ENCODE results near the gene JAZF1.

JAZF1 gene

GRCh38 chr7:27808626-27809025 is 372.0 kb downstream of the JAZF1 start:
- peak; percentile 92 for ATAC-seq
- TF ChIP-seq POU6F1 (CRISPR knock-in tag; IDR thresholded peaks at IDR 0.05; ENCODE audit: borderline replicate concordance, low read depth) (no peak), RARB (CRISPR knock-in tag; IDR thresholded peaks at IDR 0.05) (no peak), ZC3H10 (CRISPR knock-in tag; IDR thresholded peaks at IDR 0.05) (no peak), SNAI2 (CRISPR knock-in tag; IDR thresholded peaks at IDR 0.05) (no peak), CSDC2 (CRISPR knock-in tag; IDR thresholded peaks at IDR 0.05) (no peak), ESRRG (CRISPR knock-in tag; IDR thresholded peaks at IDR 0.05) (no peak), ISL1 (CRISPR knock-in tag; IDR thresholded peaks at IDR 0.05) (no peak), CREB5 (CRISPR knock-in tag; IDR thresholded peaks at IDR 0.05; ENCODE audit: low read depth) (no peak), OSR1 (CRISPR knock-in tag; IDR thresholded peaks at IDR 0.05) (no peak), PATZ1 (CRISPR knock-in tag; IDR thresholded peaks at IDR 0.05; ENCODE audit: borderline replicate concordance) (no peak), ZNF8 (CRISPR knock-in tag; IDR thresholded peaks at IDR 0.05) (no peak), GLIS3 (CRISPR knock-in tag; IDR thresholded peaks at IDR 0.05) (no peak), BACH2 (CRISPR knock-in tag; IDR thresholded peaks at IDR 0.05; ENCODE audit: borderline replicate concordance) (no peak), TOX (CRISPR knock-in tag; IDR thresholded peaks at IDR 0.05; ENCODE audit: borderline replicate concordance) (no peak), ZFP30 (CRISPR knock-in tag; IDR thresholded peaks at IDR 0.05) (no peak), ARNTL (CRISPR knock-in tag; IDR thresholded peaks at IDR 0.05; ENCODE audit: borderline replicate concordance, low read depth) (no peak), TCF4 (CRISPR knock-in tag; IDR thresholded peaks at IDR 0.05; ENCODE audit: borderline replicate concordance) (no peak), ZNF565 (CRISPR knock-in tag; conservative IDR thresholded peaks at IDR 0.05; ENCODE audit: low read depth) (no peak), TSHZ2 (CRISPR knock-in tag; IDR thresholded peaks at IDR 0.05) (no peak)

- TF ChIP-seq ARNTL (CRISPR knock-in tag; IDR thresholded peaks at IDR 0.05; ENCODE audit: borderline replicate concordance, low read depth) = no peak
- TF ChIP-seq ZFP30 (CRISPR knock-in tag; IDR thresholded peaks at IDR 0.05) = no peak
- TF ChIP-seq POU6F1 (CRISPR knock-in tag; IDR thresholded peaks at IDR 0.05; ENCODE audit: borderline replicate concordance, low read depth) = no peak
- ATAC-seq = no peak
These were observed 376.5 kb downstream of the JAZF1 start for GRCh38 chr7:27804139-27804538.

GRCh38 chr7:27802999-27803398 is 377.6 kb downstream of the JAZF1 start:
- no peak for TF ChIP-seq ZFP30 (CRISPR knock-in tag; IDR thresholded peaks at IDR 0.05)
- no peak for TF ChIP-seq CSDC2 (CRISPR knock-in tag; IDR thresholded peaks at IDR 0.05)
- TF ChIP-seq CREB5 (CRISPR knock-in tag; IDR thresholded peaks at IDR 0.05; ENCODE audit: low read depth) = no peak
- TF ChIP-seq TSHZ2 (CRISPR knock-in tag; IDR thresholded peaks at IDR 0.05) = no peak
- TF ChIP-seq RARB (CRISPR knock-in tag; IDR thresholded peaks at IDR 0.05) = no peak
- no peak for TF ChIP-seq CSRNP3 (CRISPR knock-in tag; IDR thresholded peaks at IDR 0.05)
- TF ChIP-seq ISL1 (CRISPR knock-in tag; IDR thresholded peaks at IDR 0.05) = no peak
- no peak for TF ChIP-seq ZC3H10 (CRISPR knock-in tag; IDR thresholded peaks at IDR 0.05)
- TF ChIP-seq ZNF8 (CRISPR knock-in tag; IDR thresholded peaks at IDR 0.05) = no peak
- ATAC-seq = no peak
